Iris pigment epithelial cell (primary cell): ENCODE measurements around the gene MVB12B.

Experiments used
- DNase-seq: peaks from one replicate; pipeline ENCODE4 v3.0.0-alpha.2; 2011; ENCODE audit warnings: low read depth

The MVB12B gene

DNA sequence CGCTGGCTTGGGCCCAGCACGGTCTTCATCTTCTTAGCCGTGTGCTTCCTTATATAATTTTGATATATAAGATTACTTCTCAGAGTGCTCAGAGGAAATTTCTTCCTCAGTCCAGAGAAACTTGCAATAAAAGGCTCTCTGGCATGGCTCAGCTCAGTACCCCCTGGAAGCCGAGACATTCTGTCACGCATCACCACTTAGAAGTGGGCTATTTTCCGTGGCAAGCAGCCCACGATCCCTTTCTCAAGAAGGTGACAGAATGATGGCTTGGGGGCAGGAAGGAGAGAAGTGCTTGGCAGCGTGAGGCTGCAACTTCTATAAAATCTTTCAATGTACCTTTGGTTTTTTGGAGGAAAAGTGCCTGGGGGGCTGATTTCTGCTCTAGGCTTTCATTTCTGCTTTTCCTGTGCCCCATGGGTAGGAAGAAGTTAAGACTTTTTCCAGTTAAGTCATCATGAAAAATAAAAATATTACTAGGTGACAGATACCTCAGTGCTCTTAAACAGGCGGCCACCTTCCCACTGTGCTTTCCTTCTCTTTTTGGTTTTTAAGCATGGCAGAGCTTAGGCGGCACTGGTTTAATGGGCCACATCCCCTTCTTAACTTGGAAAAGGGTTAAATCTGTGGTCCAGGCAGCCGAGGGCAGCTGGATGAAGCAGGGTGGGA is 104.6 kb downstream of the MVB12B start:
- DNase-seq, result no peak

DNA sequence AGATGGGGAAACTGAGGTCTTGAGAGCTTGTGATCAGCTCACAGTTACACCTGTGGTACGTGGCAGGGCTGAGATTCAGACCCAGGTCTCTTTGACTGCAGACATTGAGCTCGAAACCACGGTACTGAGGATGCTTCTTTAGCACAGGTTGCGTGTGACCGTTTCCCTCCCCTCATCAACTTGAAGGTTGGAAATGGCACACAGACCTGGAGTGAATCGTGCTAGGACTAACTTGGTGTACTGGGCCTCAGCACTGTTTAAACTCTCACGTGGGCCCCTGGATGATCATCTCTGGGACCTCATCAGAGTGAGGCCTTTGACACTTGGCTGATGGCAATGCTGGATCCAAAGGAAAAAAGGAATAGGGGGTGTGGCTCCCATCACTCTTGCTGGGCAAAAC is 106.0 kb downstream of the MVB12B start:
- no peak for DNase-seq

DNA sequence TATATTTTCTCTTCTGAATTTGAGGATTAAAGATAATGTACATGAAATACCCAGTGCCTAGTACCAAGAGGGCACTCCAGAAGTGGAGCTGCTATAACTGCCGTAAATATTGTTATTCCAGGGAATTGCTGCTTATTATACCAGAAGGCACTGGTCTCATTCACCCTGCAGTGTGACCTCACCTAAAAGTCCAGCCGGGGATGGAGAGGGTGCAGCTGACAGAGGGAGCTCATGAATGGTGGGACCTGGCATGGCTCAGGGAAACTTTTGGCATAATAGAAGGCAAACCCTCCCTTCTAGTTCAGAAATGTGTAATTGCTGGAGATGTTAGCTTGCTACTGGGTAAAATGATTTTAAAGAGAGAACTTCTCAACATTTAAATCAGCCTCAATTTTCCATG is 108.5 kb downstream of the MVB12B start:
- no peak for DNase-seq

DNA sequence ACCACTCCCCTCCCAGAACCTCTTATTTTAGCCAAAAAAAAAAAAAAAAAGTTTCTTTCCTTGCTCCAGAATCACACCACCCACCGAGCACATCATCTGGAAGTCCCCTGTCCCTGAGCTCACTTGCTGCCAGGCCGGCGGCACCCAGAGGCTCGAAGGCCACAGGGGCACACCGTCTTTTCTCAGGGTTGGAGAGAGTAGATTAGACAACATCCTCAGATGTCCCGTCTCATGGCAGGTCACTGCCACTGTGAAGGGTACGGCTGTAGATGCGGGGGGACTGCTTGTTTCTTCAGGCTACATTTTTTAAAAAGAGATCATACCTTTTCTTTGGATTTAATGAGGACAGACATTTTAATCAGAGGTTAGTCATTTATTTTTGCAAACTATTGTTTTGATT is 109.0 kb downstream of the MVB12B start:
- DNase-seq, result no peak

DNA sequence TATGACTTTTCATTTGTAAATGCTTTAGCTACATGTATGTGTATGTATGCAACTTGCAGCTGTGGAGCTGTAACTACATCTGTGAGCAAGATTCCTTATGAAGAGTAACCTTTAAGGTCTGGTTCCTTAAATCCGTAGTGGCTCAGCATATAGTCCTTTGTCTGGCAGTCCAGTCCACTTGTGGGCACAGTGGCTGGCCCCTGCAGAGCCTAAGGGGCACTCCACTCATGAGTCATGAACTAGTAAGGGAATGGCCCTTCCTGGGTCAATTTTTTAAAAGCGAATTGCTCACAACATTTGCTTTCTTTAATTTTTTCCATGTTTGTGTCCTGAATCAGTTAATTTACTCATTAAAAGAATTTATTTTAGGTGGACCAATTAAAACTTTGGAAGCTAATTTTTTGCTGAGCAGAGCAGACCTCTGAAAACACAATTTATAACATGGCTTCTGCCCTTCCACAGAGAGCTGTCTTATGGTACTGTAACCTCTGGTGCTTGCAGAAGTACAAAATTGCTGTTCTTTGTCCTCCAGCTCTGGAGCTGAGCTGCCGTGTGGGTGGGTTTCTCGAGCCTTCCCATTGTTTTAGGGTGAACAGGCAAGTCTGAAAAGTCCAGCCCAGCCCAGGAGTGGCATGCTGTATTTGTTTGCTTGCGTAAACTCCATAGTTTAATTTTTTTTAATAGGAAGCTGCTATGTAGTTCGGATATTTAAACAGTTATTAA is 110.1 kb downstream of the MVB12B start:
- no peak for DNase-seq

DNA sequence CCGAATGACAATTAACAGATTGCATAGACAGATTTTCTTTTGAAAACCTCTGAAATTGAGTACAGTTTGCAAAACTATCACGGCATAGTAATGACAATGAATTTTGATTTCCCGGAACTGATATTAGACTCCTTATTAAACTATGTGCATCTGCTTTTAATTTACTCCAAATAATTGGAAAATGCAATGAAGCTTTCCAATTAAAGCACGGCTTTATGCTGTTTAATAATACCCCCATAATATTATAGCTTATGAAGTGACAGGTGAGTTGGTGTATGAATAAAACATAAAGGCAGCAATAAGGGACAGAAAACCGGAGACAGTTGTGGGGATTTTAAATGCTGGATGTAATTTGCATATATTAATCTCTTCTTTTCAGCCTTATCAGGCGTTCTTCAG is 110.6 kb downstream of the MVB12B start:
- no peak for DNase-seq

DNA sequence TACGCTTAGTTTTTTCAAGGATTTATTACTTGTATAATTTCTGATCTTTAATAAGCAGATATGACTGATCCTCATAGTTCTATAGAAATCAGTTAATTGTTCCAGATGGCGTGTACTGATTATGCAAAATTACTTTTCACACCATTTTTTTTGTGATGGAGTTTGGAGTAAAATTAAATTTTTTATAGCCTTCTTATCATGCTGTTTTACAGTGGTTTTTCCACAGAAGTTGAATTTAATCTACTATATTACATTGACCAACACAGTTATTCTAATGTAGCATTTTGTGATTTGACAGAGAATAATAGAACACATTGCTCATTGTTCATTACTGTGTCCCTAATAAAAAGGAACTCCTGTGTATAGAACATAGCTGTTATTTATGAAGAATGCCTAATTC is 111.1 kb downstream of the MVB12B start:
- no peak for DNase-seq

DNA sequence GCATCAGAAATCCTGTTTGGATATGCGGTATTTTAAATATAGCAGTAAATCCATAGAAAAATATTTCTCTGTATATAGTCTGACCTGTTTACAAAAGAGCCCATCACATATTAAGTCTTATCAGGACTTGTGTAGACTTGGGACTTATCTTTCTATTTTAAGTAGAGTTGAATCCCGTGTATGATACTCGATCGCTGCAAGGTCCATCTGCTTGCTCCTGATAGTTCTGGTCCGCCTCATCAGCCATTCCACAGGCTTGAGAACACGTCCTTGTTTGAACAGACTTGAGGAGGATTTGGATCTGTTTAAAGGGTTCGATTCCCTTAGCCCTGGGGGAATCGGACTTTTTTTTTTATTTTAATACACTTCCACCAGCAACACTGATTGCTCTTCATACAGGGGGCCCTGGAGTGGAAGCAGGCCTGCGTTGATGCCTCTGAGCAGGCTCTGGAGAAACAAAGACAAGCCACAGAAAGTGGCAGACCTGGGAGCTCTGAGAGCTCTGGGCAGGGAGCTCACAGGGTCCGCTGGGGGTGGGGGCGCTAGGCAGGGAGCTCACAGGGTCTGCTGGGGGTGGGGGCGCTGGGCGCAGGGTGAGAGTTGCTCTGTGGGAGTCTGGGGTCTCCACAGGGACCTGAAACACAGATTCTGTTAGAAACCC is 112.2 kb downstream of the MVB12B start:
- no peak for DNase-seq

DNA sequence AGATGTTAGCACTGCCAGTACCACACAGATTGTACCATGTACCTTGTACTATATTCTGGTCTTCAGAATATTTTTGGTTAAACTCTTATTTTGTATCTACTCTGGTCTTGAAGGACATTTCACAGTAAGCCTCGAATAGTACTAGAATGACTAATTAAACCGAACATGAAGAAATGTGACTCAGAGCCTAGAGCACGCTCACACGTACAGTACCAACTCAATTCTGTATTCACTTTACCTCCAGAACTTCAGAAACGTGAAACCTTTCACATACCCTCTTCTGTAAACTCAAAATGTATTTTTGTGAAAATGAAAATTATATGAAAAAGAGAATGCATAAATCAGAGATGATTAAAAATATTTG is 112.8 kb downstream of the MVB12B start:
- DNase-seq, result peak; percentile 83

DNA sequence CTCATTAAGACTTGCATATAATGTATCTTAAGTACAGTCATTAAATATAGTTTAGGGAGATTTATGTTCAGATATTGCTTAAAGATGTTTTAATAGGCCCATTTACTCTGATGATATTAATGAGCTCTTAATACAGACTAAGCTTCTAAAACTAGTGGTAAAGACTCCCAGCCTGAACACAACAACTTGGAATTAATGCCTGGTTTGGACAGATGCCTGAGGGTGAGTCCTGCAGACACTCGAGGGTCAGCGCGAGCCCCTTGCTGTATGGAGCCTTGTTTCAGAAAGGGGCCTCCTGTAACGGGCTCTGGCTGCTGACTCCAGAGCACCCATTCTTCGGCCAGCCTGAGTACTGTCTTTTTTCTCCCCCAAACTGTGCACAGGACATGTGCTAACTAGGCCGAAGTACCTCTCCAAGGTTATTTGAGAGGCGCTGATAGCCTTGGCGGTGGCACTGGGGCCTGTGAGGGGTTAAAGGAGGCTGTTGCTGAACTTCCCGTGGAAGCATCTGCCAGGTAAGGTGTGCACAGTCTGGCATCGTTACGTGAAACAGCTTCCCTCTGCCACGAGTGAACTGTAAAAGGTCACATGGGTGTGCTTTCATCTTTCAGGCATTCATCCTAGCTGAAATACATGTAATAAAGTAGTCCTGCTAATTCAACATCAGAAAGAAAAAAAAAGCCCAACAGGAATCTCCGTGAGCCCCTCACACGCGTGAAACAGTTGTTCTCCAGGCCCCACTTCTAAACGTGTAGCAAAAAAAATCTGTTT is 113.4 kb downstream of the MVB12B start:
- DNase-seq, result no peak

DNA sequence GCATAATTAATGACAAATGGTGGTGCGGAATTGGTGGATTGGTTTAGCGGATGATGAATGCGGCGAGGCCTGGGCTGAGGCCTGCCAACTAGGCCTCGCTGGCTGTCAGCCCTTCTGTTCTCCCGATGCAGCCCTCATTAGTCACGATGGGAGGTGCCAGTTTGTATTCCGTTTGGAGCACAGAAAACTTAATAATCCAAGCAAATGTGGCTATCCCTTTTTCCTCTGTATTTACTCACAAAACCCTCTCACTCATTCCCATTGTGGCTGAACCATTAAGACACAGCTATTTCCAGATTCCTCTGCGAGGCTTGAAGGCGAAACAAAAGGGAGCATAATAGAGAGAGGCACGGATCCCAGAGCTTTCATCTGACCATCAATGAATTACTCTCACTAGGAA is 114.3 kb downstream of the MVB12B start:
- DNase-seq, result no peak

DNA sequence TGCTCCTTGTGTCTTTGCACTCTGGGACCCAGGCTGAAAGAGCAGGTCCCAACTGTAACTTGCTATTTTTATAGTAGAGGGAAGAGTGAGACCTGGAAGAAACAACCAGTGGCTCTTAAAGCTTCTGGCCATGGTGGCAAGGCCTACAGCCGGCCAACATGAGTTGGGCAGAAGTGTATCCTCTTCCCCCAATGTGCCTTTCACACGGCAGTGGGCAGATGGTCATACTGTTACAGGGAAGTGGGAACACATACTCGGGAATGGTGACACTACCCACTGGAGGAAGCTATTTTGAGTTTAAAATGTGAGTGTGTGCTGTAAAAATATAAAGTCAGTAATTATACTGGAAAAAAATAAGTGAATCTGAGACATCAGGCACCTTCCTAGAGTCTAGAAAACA is 116.0 kb downstream of the MVB12B start:
- no peak for DNase-seq

DNA sequence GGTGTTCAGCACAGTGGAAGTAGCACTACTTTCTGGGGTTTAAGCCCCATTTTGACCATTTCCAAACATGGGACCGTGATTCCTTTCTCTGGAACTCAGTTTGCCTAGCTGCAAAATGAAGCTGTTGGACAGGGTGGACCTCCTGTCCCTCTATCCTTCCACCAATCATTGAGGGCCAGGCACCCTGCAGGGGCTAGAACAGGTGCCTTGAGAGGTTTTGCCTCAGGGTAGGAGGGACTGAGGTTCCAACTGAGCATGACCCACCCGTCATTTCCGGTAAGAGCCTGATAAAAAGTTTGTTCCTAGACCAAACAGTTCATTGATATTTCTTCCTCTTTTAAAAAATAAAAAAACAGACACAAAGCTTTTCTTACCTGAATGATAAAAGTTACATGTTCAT is 116.5 kb downstream of the MVB12B start:
- no peak for DNase-seq

DNA sequence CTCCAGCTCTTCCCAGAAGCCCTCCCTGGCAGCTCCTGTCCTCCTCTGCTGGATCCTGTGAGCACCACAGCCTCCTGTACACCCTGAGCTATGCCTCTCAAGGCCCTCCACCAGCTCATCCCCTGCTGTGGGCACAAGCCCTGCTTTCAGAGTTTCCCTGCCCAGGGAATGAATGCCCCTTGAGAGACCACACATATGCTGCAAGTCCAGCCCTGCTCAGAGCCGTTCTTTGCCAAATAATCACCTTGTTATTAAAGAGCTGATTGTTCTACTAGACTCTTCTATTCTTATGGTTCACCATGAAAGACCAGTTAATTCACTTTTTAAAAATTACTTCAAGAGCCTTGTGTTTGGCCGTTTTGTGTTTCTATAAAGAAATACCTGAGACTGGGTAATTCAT is 121.5 kb downstream of the MVB12B start:
- DNase-seq, result no peak

DNA sequence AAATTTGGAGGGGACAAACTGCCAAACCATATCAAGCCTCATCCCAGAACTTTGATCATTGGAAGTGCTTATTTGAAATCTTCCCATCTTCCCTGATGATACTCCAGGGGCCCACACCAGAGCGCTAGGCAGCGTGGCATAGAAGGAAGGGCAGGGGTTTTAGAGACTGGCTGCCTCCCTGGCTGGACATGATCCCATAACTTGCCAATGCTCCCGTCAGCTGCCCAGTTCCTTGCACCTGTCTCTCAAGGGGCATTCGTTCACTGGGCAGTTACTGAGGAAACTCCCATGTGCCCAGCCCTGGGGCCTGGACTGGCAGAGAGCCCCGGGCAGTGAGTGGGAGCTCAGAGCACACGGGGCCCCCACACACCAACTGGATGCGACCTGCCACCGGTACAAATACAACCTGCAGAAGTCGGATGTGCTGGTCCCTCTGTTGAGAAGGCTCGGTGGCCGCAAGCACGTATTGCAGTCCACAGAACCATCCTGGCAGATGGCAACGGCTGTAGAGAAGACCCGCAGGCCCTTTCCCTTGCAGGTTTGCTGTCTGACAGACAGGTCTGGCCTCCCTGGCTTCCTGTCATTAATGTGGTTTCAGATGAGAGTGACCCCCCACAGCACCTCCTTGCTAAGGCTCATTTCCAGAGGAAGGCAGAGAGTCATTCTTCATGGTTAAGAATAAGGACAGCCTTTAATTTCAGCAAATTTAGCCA is 122.4 kb downstream of the MVB12B start:
- DNase-seq, result no peak

DNA sequence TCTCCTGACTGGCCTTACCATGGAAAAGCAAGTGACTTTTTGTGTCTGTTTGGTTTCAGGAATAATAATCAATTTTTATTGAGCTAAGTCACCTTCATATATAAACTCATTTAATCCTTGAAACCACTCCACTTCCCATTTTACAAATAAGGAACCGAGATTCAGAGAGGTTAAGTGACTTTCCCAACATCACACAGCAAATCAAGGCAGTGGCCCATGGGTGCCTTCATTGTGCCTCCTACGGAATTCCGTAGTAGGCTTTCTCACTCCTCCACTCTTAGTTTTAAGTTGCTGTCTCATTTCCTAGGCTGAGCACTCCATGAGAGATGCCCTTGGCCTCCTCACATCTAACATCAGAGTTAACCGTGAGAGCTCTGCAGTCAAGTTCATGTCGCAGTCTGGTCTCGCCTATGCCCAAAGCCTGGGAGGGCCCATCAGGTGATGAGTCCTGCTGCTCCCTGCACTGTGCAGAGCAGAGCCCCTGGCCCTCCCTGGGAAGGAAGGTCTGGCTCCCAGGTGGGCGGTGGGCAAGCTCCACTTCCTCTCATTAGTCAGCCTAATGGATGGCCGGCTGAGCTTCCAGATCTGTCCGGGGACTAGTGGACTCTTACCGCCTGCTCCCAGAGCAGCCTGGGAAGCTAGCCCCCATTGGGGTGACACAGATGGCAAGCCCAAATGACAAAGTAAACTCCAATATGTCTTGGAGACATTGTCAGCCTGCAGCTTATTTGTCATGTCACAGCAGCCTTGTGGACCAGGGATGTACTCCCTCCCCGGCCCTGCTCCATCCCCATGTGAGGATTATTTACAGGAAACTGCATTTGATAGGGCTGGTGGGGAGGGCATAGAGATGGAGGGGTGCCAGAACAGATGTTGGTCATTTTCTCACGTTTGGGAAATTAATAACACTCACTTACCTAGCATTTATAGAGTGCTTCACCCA is 123.4 kb downstream of the MVB12B start:
- no peak for DNase-seq

DNA sequence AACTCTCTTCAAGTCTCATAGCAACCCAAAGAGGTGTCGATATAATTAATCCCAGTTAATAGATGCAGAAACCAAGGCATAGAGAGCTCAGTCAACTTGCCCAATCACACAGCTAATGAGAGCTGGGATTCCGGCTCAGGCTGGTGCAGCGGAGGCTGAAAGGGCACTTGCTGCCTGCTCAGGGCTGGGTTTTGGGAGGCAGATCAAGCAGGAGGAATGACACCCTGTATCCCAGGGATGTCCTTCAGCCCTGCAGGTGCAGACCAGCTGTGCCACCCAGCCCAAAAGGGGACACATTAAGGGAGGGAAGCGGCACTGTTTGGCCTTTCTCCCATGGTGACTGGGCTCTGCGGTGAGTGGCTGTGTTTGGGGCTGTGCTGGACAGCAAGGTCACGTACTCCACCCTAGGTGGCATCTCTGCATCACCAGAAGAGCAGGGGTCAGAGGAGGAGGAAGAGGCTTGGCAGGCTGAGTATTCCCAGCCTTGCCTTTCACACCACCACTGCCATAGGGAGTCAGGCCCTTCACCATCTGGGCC is 124.1 kb downstream of the MVB12B start:
- DNase-seq, result no peak

DNA sequence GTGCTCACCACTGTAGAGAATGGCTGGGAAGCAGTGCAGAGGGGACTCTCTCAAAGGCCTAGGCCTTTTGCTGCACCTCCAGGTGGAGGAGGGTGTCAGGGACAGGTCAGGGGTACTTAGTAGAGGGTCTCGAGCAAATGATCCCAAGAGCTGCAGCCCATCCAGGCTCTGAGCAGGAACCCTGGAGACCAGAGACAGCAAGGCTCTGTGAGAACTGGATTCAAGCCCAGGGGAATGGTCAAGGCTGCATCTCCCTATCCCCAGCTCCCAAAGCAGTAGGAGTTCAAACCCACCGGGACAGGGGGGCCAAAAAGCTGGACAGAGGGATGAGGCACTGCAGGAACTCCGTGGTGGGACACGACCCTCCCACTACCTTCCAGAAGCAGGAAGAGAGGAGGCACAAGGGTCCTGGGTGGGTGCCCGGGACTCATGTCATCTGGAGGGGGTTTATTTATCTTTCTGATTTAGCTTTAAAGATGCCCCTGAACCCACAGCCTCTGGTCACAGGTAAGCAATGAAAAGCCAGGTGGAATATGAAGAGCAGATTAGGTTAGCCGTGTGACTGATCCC is 124.8 kb downstream of the MVB12B start:
- no peak for DNase-seq

DNA sequence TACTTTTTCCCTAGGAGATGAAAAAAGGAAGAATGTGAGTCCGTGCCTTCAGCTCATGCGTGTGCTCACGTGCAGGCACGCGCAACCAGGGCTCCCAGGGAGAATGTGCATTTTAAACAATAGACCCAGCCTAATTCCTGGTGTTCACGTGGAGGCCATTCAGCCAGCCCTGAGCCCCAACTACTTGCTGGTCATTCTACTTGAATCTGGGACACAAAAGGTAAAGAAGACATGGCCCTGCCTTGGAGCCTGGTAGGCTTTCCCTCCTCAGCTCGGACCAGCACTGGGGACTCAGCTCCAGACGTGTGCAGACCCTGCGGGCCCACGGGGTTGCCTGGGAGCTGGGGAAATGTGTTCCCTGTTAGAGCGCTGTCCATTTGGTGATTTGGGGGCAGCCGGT is 125.5 kb downstream of the MVB12B start:
- no peak for DNase-seq
